GM21447 (cell line): ENCODE results near the gene NSUN6.

Source experiments
- ATAC-seq: cut with Tn5 transposase; IDR thresholded peaks from one replicate; pipeline ENCODE4 v1.9.1; 2021; ENCODE audit not compliant: unreplicated experiment

The NSUN6 gene

GRCh38 chr10:18565006-18565405 lies 86.4 kb downstream of the NSUN6 start:
- ATAC-seq, result no peak

DNA sequence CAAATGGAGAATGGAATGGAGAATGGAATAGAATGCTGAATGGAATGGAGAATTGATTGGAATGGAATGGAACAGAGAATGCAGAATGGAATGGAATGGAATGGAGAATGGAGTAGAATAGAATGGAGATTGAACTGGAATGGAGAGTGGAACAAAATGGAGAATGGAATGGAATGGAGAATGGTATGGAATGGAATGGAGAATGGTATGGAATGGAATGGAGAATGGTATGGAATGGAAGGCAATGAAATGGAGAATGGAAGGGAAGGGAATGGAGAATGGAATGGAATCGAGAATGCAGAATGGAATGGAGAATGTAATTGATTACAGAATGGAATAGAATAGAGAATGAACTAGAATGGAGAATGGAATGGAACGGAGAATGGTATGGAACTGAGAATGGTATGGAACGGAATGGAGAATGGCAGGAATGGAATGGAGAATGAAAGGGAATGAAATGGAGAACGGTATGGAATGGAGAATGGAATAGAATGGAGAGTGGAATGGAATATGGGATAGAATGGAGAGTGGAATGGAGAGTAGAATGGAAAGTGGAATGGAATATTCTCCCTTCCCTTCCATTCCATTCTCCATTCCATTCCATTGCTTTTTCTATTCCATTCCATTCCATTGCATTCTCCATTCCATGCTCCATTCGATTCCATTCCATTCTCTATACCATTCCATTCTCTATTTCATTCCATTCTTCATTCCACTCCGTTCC lies 88.2 kb downstream of the NSUN6 start:
- no peak for ATAC-seq

DNA sequence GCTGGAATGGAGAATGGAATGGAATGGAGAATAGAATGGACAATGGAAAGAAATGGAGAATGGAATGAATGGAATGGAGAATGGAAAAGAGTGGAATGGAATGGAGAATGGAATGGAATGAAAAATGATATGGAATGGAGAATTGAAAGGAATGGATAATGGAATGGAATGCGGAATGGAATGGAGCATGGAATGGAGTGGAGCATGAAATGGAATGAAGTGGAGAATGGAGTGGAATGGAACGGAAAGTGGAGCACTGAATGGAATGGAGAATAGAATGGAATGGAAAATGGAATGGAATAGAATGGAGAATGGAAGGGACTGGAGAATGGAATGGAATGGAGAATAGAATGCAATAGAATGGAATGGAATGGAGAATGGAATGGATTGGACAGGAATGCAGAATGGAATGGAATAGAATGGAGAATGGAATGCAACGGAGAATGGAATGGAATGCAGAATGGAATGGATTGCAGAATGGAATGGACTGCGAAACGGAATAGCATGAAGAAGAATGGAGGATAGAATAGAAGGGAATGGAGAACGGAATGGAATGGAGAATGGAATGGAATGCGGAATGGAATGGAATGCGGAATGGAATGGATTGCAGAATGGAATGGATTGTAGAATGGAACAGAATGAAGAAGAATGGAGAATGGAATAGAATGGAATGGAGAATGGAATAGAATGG lies 89.4 kb downstream of the NSUN6 start:
- ATAC-seq, result no peak

DNA sequence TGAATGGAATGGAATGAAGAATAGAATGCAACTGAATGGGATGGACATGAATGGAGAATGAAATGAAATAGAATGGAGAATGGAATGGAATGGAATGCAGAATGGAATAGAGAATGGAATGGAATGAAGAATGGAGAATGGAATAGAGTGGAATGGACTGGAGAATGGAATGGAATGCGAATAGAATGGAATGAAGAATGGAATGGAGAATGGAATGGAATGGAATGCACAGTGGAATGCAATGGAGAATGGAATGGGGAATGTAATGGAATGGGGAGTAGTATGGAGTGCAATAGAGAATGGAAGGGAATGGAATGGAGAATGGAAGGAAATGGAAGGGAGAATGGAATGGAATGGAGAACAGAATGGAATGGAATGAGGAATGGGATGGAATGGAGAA lies 93.4 kb downstream of the NSUN6 start:
- ATAC-seq, result no peak

DNA sequence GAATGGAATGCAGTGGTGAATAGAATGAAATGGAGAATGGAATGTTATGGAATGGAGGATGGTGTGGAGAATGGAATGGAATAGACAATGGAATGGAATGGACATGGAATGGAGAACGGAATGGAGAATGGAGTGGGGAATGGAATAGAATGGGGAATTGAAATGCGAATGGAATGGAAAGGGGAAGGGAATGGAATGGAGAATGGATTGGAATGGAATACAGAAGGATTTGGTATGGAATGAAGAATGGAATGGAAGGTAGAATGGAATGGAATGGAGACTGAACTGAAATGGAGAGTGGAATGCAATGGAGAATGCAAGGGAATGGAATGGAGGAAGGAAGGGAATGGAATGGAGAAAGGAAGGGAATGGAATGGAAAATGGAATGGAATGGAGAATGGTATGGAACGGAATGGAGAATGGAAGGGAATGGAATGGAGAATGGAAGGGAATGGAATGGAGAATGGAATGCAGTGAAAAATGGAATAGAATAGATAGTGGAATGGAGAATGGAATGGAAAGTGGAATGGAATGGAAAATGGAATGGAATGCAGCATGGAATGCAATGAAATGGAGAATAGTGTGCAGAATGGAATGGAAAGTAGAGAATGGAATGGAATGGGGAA lies 94.8 kb downstream of the NSUN6 start:
- ATAC-seq, result no peak

DNA sequence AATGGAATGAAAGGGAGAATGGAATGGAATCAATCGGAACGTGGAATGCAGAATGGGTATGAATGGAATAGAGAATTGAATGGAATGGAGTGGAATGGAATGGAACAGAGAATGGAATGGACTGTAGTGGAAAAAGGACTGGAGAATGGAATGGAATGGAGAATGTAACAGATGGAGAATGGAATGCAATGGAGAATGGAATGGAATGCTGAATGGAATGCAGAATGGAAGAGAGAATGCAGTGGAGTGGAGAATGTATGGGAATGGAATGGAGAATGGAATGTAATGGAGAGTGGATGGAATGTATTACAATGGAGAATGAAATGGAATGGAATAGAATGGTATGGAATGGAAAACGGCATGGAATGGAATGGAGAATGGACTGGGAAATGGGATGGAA lies 96.9 kb downstream of the NSUN6 start:
- no peak for ATAC-seq

DNA sequence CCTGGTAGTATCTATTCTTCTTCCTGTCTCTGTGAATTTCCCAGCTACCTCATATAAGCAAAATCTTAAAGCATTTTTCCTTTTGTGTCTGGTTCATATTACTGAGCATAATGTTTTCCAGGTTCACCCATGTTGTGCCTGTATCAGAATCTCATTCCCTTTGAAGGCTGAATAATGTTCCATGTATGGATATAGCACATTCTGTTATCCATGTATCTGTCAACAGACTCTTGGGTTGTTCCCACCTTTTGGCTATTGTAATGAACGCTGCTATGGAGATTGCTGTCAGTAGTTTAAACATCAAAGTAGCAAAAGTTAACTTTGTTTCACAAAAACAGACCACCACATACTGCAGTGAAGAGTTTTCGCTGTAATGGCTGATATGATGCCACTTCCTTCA lies 99.9 kb downstream of the NSUN6 start:
- ATAC-seq, result no peak

- ATAC-seq, result no peak
Measured at GRCh38 chr10:18549105-18549504, 102.3 kb downstream of the NSUN6 start.

DNA sequence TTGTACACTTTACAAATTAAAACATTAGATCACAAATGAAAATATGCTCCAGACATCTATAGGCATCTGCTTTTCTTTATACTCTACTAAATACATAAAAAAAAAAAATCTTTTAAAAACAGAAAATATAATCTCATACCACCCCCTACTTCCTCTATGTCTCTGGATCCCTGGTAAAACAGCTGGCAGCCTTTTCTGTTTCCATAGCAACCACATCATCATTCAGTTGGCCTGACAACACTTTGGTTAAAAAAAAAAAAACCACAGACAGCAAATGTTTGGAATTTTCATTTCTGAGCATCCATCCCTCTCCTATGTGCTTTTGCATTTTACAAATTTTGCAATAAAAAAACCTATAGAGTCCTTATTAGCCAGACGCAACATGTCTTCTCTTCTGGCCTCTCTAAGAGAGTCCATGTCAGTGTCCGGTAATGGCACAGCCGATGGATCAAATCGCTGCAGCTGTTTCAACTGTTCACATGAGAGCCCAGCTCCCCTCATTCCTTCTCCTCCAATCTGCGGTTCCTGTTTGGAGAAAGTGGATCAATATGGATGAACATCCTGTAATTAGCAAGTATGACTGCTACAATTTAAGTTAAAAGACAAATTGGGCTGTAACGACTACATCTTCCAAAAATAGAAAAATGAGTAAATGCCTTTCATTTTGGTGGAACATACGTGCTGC lies 105.6 kb downstream of the NSUN6 start:
- no peak for ATAC-seq

- ATAC-seq, result no peak
Measured at GRCh38 chr10:18542832-18543231, 108.6 kb downstream of the NSUN6 start.

- ATAC-seq, result no peak
Measured at GRCh38 chr10:18540195-18540594, 111.2 kb downstream of the NSUN6 start.

- ATAC-seq, result no peak
Measured at GRCh38 chr10:18539335-18539734, 112.1 kb downstream of the NSUN6 start.

DNA sequence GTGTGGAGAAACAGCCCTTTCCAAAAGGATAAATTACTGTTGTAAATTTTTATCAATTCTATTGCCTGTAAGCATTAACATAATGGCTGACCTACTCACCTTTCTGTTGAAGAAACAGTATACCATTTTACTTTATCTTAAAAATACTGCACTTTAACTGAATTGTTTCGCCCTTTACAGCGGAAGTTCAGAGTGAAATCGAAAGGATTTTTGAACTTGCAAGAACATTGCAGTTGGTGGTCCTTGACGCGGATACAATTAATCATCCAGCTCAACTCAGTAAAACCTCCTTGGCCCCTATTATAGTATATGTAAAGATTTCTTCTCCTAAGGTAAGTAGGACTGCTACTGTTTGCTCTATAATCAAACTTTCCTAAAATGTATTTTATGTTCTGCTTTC lies 117.5 kb downstream of the NSUN6 start:
- no peak for ATAC-seq

DNA sequence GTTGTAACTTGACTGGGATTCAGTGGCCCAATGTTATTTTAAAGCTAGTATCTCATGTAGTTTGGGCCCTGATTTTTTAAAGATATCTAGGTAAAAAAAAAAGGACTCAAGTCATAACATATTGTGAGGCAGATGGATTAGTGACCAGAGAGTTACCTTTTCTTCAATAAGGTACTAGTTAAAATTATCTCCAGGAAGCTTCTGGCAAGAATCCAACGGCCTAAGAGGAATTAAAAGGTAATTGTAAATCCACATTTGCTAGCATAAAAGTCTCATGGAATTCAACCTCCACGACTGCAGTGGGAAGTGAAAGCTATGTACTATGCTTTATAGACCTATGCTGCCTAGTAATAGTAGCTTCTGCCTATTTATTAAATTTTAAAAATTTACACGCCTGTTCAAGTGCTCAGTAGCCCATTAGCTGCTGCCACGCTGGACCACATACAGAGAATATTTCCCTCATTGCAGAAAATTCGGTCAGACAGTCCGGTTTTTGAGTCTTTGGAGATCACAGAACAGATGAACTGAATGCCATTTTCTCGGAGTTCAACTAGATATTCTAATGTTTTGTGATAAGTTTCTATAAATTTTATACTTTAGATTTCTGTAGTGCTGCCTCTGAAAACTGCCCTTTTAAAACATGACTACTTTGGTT lies 118.4 kb downstream of the NSUN6 start:
- no peak for ATAC-seq

GRCh38 chr10:18528292-18528691 lies 123.1 kb downstream of the NSUN6 start:
- no peak for ATAC-seq

- no peak for ATAC-seq
Measured at GRCh38 chr10:18527687-18528086, 123.7 kb downstream of the NSUN6 start.

GRCh38 chr10:18523858-18524257 lies 127.5 kb downstream of the NSUN6 start:
- ATAC-seq, result no peak

DNA sequence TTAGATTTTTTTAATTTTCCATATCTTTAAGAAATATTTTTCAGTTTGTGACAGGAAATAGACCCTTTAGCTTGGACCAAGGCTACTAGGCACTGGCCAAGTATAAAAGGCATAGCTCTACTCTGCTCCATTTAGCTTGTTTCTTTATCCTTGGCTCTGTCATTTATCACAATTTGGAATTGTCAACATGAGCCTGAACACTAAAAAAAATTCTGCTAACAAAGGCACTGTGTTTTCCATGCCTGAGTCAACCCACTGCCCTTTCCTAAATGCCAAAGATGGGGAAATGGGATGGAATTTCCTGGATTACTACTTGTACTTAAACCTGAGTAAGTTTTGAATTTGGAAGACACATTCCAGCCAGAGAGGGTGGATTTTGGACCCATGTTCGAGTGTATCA lies 128.4 kb downstream of the NSUN6 start:
- ATAC-seq, result no peak

DNA sequence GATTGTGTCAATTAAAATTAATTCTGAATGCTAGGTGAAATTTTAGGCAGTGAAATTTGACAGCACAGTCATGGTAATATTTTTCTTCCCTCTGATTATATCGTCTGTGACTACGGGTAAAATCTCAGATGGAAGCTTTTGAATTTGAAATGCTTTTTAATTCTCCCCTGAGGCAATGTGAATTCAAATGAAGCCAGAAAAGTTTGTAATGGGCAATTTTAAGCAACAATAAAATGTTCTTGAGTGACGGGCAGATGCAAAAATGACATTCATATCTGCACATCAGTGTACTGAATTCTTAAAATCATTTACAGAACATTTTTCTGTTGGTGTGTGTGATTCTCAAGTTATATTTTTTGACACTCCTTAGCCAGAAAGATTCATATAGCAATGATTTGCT lies 134.5 kb downstream of the NSUN6 start:
- ATAC-seq, result no peak

- no peak for ATAC-seq
Measured at GRCh38 chr10:18514537-18514936, 136.8 kb downstream of the NSUN6 start.

- no peak for ATAC-seq
Measured at GRCh38 chr10:18508587-18508986, 142.8 kb downstream of the NSUN6 start.
